IgD-negative memory B cell (primary cell): Measurements from ENCODE around the gene CD177. TPM values are rescaled to one million over a fixed set of nuclear protein-coding genes. Genes with fewer than 3 reads are reported as not detected.
A peak's percentile ranks its signal among the peaks of the same experiment; 100 is the strongest.
"Not testable (repeated sequence)": the region's sequence is repeated elsewhere in the genome, so short reads cannot be mapped to it uniquely, and the experiment has no call there.

ENCODE experiments used
- H3K27ac Mint-ChIP-seq, 3 donors: one replicate each; pipeline ENCODE4 v1.8.0; 2020 to 2022; ENCODE audit warnings: mild to moderate bottlenecking in 3 of 3, mixed read lengths in 3 of 3, moderate library complexity in 1 of 3
- H3K27me3 Mint-ChIP-seq: one replicate; pipeline ENCODE4 v1.8.0; 2021; ENCODE audit warnings: mixed read lengths
- H3K36me3 Mint-ChIP-seq: one replicate; pipeline ENCODE4 v1.8.0; 2020; ENCODE audit warnings: mild to moderate bottlenecking, mixed read lengths
- H3K4me1 Mint-ChIP-seq, 3 donors: one replicate each; pipeline ENCODE4 v1.8.0; 2020 to 2022; ENCODE audit warnings: mixed read lengths in 3 of 3, mild to moderate bottlenecking in 1 of 3
- H3K4me3 Mint-ChIP-seq, 4 donors: one replicate each; pipeline ENCODE4 v1.8.0; 2020 to 2022; ENCODE audit warnings: mild to moderate bottlenecking in 4 of 4, mixed read lengths in 4 of 4, moderate library complexity in 3 of 4
- H3K9me3 Mint-ChIP-seq, 3 donors: one replicate each; pipeline ENCODE4 v1.8.0; 2020 to 2021; ENCODE audit warnings: mixed read lengths in 3 of 3, mild to moderate bottlenecking in 1 of 3
- polyA plus RNA-seq: library from polyadenylated mRNA; unstranded; fragments of 300-500 nt; fragmentation: Illumina TruSeq; gene quantifications from one replicate; pipeline ENCODE4 v1.2.3, GENCODE V29; 2021

CD177 gene
- polyA plus RNA-seq, 1 donor from 2014 or later: not detected

GRCh38 chr19:43383759-43384158, 30.3 kb downstream of the CD177 start:
- not testable (repeated sequence) for H3K36me3 Mint-ChIP-seq, H3K27ac Mint-ChIP-seq, H3K4me3 Mint-ChIP-seq, H3K4me1 Mint-ChIP-seq, H3K9me3 Mint-ChIP-seq, H3K27me3 Mint-ChIP-seq

GRCh38 chr19:43390903-43391551, 37.5 kb downstream of the CD177 start:
- not testable (repeated sequence) for H3K27me3 Mint-ChIP-seq, H3K4me1 Mint-ChIP-seq, H3K9me3 Mint-ChIP-seq, H3K36me3 Mint-ChIP-seq, H3K4me3 Mint-ChIP-seq
- H3K27ac Mint-ChIP-seq: peak overlapping the region in 1 of 3 donors; percentile 3

DNA sequence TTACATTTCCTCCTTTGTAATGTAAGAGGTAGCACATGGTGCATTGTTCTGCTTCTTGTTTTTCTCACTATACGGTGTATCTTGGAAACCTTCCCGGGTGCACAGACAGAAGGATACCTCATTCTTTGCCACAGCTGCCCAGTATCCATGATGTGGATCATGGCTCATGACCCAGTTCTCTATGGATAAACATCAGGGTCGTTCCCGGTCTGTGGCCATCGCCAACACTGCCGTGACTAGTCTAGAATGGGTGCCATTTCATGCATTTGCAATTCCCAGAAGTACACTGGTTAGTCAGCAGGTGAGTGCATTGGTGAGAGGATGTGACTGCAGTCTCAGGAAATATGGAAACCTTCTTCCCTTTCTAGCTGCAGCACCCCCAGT, 38.1 kb downstream of the CD177 start:
- H3K27me3 Mint-ChIP-seq, H3K36me3 Mint-ChIP-seq, H3K27ac Mint-ChIP-seq, H3K9me3 Mint-ChIP-seq, H3K4me1 Mint-ChIP-seq, H3K4me3 Mint-ChIP-seq: not testable (repeated sequence)

DNA sequence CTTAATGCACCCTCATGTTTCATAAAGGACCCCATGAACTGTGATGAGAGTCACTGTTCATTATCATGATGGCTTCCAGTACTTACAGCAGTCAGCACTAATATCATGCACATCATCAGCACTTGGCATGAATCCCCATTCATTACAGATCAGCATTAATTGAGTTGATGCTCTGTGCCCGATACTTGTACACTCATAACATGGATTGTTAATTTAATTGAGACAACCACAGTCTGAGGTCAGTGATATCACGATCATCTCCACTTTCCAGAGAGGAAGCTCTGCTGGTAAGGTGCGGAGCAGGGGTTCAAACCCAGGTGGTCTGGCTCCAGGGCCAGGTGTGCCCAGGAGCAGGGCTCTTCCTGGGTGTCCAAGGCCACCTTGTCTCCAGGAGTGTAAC, 40.0 kb downstream of the CD177 start:
- H3K9me3 Mint-ChIP-seq, H3K27ac Mint-ChIP-seq: not testable (repeated sequence)

GRCh38 chr19:43395561-43395960, 42.1 kb downstream of the CD177 start:
- Mint-ChIP-seq H3K27me3 (peaks cover 15% of the 10 kb centered on the region), H3K9me3 (peaks cover 0 to 3% (median 2%) of the 10 kb centered on the region in 3 donors), H3K4me1 (no peaks in the 10 kb centered on the region), H3K4me3 (no peak overlapping the region), H3K36me3 (no peaks in the 10 kb centered on the region), H3K27ac (no peak overlapping the region)

More for the DNA sequence above, 40.0 kb downstream of the CD177 start:
- H3K4me1 Mint-ChIP-seq, H3K36me3 Mint-ChIP-seq, H3K4me3 Mint-ChIP-seq, H3K27me3 Mint-ChIP-seq: not testable (repeated sequence)

DNA sequence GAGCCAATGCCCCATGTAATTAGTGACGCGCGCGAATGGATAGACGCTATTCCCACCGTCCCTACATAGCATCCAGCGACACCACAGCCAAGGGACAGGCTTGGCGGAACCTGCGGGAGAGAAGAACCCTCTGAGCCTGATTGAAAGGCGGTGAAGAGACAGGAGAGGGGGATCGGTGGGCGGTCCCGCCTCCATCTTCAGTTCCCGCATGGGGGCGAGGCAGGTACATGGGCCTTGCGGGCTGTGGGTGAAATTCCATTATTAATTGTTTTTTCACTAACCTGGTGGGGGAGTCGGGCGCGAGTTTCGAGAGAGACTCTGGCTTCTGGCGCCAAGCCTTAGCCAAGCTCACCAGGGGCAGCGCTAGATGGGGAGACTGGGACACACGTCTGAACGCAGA, 52.8 kb downstream of the CD177 start:
- H3K27ac Mint-ChIP-seq: no peak overlapping the region
- H3K4me3 Mint-ChIP-seq: no peak overlapping the region
- H3K36me3 Mint-ChIP-seq: peaks cover 2% of the 10 kb centered on the region
- H3K4me1 Mint-ChIP-seq: no peaks in the 10 kb centered on the region
- peaks cover 0 to 10% (median 3%) of the 10 kb centered on the region in 3 donors for H3K9me3 Mint-ChIP-seq
- peaks cover 6% of the 10 kb centered on the region for H3K27me3 Mint-ChIP-seq

DNA sequence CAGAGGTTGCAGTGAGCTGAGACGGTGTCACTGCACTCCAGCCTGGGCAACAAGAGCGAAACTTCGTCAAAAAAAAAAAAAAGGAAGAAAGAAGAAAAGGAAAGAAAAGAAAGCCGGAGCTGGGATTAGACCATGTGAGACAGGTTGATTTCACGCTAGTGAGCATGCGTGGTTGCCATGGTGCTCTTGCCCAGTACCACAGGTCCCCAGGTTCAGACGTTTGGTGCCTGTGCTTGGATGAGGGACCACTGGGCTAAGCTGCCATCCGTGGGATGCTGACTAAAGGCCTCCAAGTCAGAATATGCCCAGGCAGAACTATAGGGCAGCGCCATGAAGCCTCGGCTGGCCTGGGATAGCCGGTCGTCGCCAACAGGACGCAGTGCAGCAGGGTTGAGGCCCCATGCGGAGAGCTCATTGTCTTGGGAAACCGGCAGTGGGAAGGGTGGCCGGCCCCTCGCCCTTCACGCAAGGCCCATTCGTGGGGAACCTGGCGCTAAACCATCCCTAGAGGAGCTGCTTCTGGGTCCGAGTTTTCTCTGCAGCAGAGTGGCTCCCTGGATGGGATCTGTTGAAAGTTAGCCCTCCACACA, 54.0 kb downstream of the CD177 start:
- Mint-ChIP-seq H3K27ac (no peak overlapping the region), H3K4me1 (no peaks in the 10 kb centered on the region), H3K4me3 (no peak overlapping the region), H3K9me3 (peaks cover 0 to 14% (median 7%) of the 10 kb centered on the region in 3 donors), H3K27me3 (peaks cover 5% of the 10 kb centered on the region), H3K36me3 (peaks cover 2% of the 10 kb centered on the region)

- Mint-ChIP-seq H3K27me3 (peaks cover 5% of the 10 kb centered on the region), H3K4me3 (no peak overlapping the region), H3K4me1 (no peaks in the 10 kb centered on the region), H3K9me3 (peaks cover 0 to 18% (median 7%) of the 10 kb centered on the region in 3 donors), H3K27ac (no peak overlapping the region), H3K36me3 (no peaks in the 10 kb centered on the region)
Measured at GRCh38 chr19:43408043-43408442, 54.6 kb downstream of the CD177 start.

GRCh38 chr19:43409415-43409814, 55.9 kb downstream of the CD177 start:
- no peaks in the 10 kb centered on the region for H3K4me1 Mint-ChIP-seq
- H3K4me3 Mint-ChIP-seq: no peak overlapping the region
- peaks cover 5% of the 10 kb centered on the region for H3K27me3 Mint-ChIP-seq
- H3K27ac Mint-ChIP-seq: no peak overlapping the region
- H3K9me3 Mint-ChIP-seq: peaks cover 0 to 19% (median 5%) of the 10 kb centered on the region in 3 donors
- peaks cover 2% of the 10 kb centered on the region for H3K36me3 Mint-ChIP-seq

GRCh38 chr19:43412441-43412840, 59.0 kb downstream of the CD177 start:
- Mint-ChIP-seq H3K36me3 (peaks cover 5% of the 10 kb centered on the region), H3K4me3 (no peak overlapping the region), H3K27me3 (peaks cover 3% of the 10 kb centered on the region), H3K9me3 (peaks cover 0 to 19% (median 8%) of the 10 kb centered on the region in 3 donors), H3K27ac (peak overlapping the region in 1 of 3 donors; percentile 46), H3K4me1 (peaks cover 2 to 3% (median 2%) of the 10 kb centered on the region in 3 donors)

Other genes with a start within 250 kb of the CD177 start
- gene PSG5, start 167.2 kb upstream of the CD177 start, polyA plus RNA-seq: not detected
- not detected for gene PSG4, start 148.0 kb upstream of the CD177 start, polyA plus RNA-seq
- gene PSG9, start 84.2 kb upstream of the CD177 start, polyA plus RNA-seq: not detected
- not detected for gene TEX101, start 61.2 kb downstream of the CD177 start, polyA plus RNA-seq
- gene LYPD3, start 111.9 kb downstream of the CD177 start, polyA plus RNA-seq: 0.25 TPM
- gene PHLDB3, start 151.1 kb downstream of the CD177 start, polyA plus RNA-seq: 6.8 TPM
- 25.2 TPM for gene ETHE1, start 173.5 kb downstream of the CD177 start, polyA plus RNA-seq
- gene ZNF575, start 179.5 kb downstream of the CD177 start, polyA plus RNA-seq: 2.9 TPM
- 23.6 TPM for gene XRCC1, start 221.8 kb downstream of the CD177 start, polyA plus RNA-seq
- not detected for gene PINLYP, start 222.1 kb downstream of the CD177 start, polyA plus RNA-seq
- gene IRGQ, start 242.4 kb downstream of the CD177 start, polyA plus RNA-seq: 1.0 TPM
- gene ZNF576, start 242.9 kb downstream of the CD177 start, polyA plus RNA-seq: 9.9 TPM